ENCODE data around the gene XIRP2. TPM values are rescaled to one million over a fixed set of nuclear protein-coding genes. Genes with fewer than 3 reads are reported as not detected.

The XIRP2 gene
- total RNA-seq, 2 experiments from 2014 or later = not detected

- ChIA-PET CTCF (no interaction called here), POLR2A (no interaction called here)
- no peak for ATAC-seq (ENCODE audit: poor library complexity)
- no peak overlapping the region for H3K27ac ChIP-seq (ENCODE audit: low read depth in 1 of 2, low read length in 2 of 2)
- Mint-ChIP-seq H3K9me3 (peaks cover 14% of the 10 kb centered on the region), H3K36me3 (ENCODE audit: low read depth) (no peaks in the 10 kb centered on the region), H3K27ac (no peak overlapping the region), H3K4me3 (no peak overlapping the region), H3K4me1 (ENCODE audit: low read depth) (no peaks in the 10 kb centered on the region), H3K27me3 (peaks cover 6% of the 10 kb centered on the region)
- no peak for DNase-seq
- peaks cover 4 to 8% of the 10 kb centered on the region in 2 experiments for H3K9me3 ChIP-seq (ENCODE audit: control insufficient read depth in 1 of 2, insufficient read depth in 1 of 2, low read length in 2 of 2)
- no peak overlapping the region for H3K4me3 ChIP-seq (ENCODE audit: low read length)
- intact Hi-C loops (cut with DNase I, micrococcal nuclease) = no loop called here
- H3K27me3 ChIP-seq (ENCODE audit: control insufficient read depth in 1 of 2, insufficient read depth in 2 of 2, low read length in 2 of 2) = no peaks in the 10 kb centered on the region
- no peaks in the 10 kb centered on the region for H3K4me1 ChIP-seq (ENCODE audit: insufficient read depth, low read length)
- H3K36me3 ChIP-seq (ENCODE audit: insufficient read depth, low read length) = no peaks in the 10 kb centered on the region
- no peak for TF ChIP-seq CTCF (IDR thresholded peaks at IDR 0.05)
These were observed 383.7 kb downstream of the XIRP2 start for GRCh38 chr2:167271932-167272331.

GRCh38 chr2:167275046-167275445 lies 386.8 kb downstream of the XIRP2 start:
- H3K27me3 ChIP-seq (ENCODE audit: control insufficient read depth in 1 of 2, insufficient read depth in 2 of 2, low read length in 2 of 2) = no peaks in the 10 kb centered on the region
- no peak for TF ChIP-seq CTCF (IDR thresholded peaks at IDR 0.05)
- peaks cover 6% of the 10 kb centered on the region for H3K27me3 Mint-ChIP-seq
- H3K4me1 ChIP-seq (ENCODE audit: insufficient read depth, low read length) = no peaks in the 10 kb centered on the region
- H3K27ac ChIP-seq (ENCODE audit: low read depth in 1 of 2, low read length in 2 of 2) = no peak overlapping the region
- H3K27ac Mint-ChIP-seq = no peak overlapping the region
- H3K4me3 ChIP-seq (ENCODE audit: low read length) = no peak overlapping the region
- POLR2A ChIA-PET = no interaction called here
- DNase-seq = no peak
- no peak overlapping the region for H3K4me3 Mint-ChIP-seq
- no peak for ATAC-seq (ENCODE audit: poor library complexity)
- H3K9me3 ChIP-seq (ENCODE audit: control insufficient read depth in 1 of 2, insufficient read depth in 1 of 2, low read length in 2 of 2) = peaks cover 0 to 4% of the 10 kb centered on the region in 2 experiments
- H3K36me3 Mint-ChIP-seq (ENCODE audit: low read depth) = no peaks in the 10 kb centered on the region
- H3K36me3 ChIP-seq (ENCODE audit: insufficient read depth, low read length) = no peaks in the 10 kb centered on the region
- H3K4me1 Mint-ChIP-seq (ENCODE audit: low read depth) = no peaks in the 10 kb centered on the region
- H3K9me3 Mint-ChIP-seq = peaks cover 3% of the 10 kb centered on the region
- intact Hi-C loops (cut with DNase I, micrococcal nuclease) = no loop called here
- CTCF ChIA-PET = no interaction called here

GRCh38 chr2:167279810-167280209 lies 391.5 kb downstream of the XIRP2 start:
- Histone ChIP-seq H3K9me3 (ENCODE audit: control insufficient read depth in 1 of 2, insufficient read depth in 1 of 2, low read length in 2 of 2) (peaks cover 0 to 4% of the 10 kb centered on the region in 2 experiments), H3K4me1 (ENCODE audit: insufficient read depth, low read length) (no peaks in the 10 kb centered on the region), H3K27ac (ENCODE audit: low read depth in 1 of 2, low read length in 2 of 2) (no peak overlapping the region), H3K27me3 (ENCODE audit: control insufficient read depth in 1 of 2, insufficient read depth in 2 of 2, low read length in 2 of 2) (no peaks in the 10 kb centered on the region), H3K4me3 (ENCODE audit: low read length) (no peak overlapping the region), H3K36me3 (ENCODE audit: insufficient read depth, low read length) (no peaks in the 10 kb centered on the region)
- Mint-ChIP-seq H3K27me3 (peaks cover 4% of the 10 kb centered on the region), H3K27ac (no peak overlapping the region), H3K36me3 (ENCODE audit: low read depth) (no peaks in the 10 kb centered on the region), H3K4me1 (ENCODE audit: low read depth) (no peaks in the 10 kb centered on the region), H3K9me3 (peaks cover 3% of the 10 kb centered on the region), H3K4me3 (no peak overlapping the region)
- CTCF ChIA-PET = no interaction called here
- ATAC-seq (ENCODE audit: poor library complexity) (no peak), DNase-seq (no peak)
- intact Hi-C loops (cut with DNase I, micrococcal nuclease) = no loop called here
- no peak for TF ChIP-seq CTCF (IDR thresholded peaks at IDR 0.05)
- POLR2A ChIA-PET = no interaction called here

Data from CD4-positive, alpha-beta T cell (primary cell).